ENCODE results near the gene GJA4.

The GJA4 gene

DNA sequence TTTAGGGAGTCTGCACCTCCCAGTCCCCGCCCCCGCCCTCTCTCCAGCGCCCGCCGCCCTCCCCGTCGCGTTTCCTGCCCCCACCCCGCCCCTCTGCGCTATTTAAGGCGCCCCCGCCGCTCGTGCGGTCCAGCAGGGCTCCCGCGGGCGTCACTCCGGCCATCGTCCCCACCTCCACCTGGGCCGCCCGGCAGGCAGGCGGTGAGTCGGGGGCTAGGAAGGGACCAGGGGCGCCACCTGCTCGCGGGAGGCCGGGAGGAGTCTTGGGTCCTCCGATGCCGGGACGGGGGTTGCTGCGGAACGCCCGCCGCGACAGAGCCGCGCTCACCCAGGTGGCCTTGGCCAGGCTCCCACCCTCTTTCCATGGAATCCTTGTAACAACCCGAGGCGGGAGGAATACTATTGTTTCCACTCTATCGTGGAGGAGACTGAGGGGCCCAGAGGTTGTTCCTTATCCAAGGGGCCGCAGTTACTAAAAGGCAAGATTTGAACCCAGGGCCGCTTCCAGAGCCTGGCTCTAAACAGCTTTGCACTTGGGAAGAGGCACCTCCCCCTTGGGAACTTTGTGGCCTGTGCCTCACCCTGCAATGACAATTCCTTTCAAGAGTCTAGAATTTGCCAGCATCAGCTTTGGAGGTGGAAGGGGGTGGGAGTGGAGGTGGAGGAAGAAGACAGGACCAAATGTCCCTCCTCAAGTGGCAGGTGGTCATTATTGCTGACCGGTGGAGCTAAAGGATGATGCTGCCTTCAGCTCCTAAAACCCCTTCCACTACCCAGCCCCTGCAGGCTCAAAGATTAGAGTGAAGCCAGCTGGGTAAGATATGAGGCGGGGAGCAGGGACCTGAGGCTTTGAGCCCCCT is at the start of gene GJA4:
GJA4 (plus strand) TSS at position 132 of the 860 bp plus-strand sequence. CDS start 1,215 bp downstream, outside the sequence.
- no peak for DNase-seq (ENCODE audit: low read depth in 2 of 2)

DNA sequence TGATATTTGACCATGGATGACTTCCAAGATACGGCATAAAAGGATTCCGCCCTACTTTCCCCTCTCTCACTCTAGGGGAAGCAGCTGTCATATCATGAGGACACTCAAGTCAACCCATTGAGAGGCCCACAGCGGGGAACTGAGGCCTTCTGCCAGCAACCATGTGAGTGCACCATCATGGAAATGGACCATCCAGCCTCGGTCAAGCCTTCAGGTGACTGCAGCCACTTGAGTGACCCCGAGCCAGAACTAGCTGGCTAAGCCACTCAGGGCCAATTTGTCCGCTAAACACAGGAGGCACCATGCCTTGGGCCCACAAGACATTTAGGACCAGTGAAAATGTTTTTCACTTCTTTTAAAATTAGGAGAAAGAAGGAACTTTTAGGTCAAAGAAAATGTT is 49.0 kb upstream of the GJA4 start:
- no peak for DNase-seq (ENCODE audit: low read depth in 2 of 2)

DNA sequence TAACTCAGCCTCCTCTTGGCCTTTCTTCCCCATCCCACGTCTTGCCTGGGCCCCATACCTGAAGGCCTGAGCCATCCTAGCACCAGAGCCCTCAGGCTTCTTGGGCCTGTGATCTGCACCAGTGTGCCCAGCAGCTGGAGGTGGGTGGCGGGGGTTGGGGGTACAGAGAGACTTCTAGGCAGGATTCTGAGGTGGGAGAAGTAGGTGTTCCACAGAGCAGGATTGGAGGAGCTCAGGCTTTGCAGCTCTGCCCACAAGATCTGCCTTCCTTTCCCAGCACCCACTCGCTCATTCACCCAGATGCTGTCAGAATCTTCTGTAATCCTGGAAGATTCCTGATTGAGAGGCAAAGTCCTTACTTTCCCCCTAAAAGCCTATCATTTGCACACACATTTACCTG is 47.9 kb upstream of the GJA4 start:
- DNase-seq (ENCODE audit: low read depth in 2 of 2) = no peak

DNA sequence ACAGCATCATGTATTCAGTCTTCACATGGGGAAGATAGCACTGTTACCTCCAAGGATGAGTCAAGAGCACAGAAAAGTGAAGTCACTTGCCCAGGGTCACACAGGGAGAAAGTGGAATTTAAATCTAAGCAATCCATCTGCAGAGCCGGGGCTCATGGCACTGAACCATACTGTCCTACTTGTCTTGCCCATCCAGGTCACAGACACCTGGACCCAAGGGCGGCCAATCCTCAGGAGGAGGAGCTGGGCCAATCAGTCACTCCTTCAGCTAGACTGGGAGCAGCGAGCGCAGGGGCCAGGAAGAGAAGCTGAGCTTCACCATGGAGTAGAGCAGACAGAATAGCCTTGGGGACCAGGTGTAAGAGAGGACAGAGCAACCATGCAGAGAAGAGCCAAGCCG is 47.1 kb upstream of the GJA4 start:
- DNase-seq (ENCODE audit: low read depth in 2 of 2) = no peak

DNA sequence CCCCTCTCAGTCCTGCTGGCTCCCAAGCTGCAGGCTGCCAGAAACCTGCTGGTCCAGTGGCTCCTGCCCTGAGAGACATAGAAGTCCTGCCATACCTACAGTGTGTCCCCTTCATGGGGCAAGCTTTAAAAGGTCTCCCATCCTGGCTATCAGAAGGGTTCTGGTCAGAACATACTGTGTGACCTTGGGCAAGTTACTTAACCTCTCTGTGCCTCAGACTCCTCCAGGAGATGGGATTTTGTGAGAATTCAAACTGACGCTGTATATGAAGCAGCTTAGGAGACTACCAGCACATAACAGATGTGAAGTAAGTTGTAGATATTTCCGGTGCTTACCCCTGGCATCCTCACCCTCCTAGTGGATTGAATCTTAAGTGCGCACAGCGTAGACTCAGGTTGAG is 46.7 kb upstream of the GJA4 start:
- DNase-seq (ENCODE audit: low read depth in 2 of 2) = no peak

DNA sequence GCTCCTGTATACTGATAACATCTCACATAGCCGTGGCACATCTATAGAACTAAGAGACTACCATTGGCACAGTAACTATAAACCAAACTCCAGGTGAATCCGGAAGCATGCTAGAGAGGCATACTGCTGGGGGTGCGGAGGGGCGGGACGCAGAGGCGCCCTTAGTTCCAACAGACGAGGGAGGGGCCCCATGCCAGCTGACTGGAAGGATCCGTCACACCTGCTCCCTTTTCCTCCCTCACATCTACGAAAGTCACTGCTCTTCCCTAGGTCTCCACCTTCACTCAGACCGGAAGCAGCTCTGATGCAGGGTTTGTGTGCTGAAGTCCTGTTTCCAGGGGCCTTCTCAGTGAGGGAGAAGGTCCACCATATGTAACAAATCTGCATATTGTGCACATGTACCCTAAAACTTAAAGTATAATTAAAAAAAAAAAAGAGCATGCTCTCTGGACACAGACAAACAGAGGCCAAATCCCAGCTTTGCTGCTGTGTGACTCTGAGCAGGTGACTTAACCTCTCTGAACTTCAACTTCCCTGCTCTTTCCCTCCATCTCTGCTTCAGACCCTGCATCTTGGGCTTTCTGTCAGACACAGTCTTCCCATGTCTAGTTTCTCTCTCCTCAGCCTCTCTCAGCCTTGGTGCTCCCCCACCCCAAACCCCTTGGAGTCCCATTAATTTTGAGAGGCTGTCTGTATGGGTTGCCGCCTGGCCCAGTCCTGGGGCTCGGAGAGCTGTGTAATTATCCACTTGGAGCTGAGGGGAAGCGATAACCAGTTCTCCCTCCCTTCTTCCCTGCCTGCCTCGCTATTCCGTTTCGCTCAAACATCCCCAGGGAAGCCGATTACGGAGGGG is 45.8 kb upstream of the GJA4 start:
- no peak for DNase-seq (ENCODE audit: low read depth in 2 of 2)

DNA sequence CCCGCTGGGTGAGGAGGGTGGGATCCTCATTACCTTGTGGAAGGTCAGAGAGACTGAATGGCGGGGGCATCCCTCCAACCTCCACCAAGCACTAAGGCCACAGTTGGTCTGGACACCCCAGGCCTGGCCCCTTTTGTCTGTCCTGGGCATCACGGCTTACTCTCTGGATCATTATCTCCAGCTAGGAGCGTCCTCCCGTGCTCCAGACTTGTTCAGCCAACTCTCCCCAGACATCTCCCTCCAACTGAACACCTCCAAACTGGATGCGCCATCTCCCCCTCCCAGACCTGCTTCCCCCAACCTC is 45.2 kb upstream of the GJA4 start:
- DNase-seq (ENCODE audit: low read depth in 2 of 2) = no peak

DNA sequence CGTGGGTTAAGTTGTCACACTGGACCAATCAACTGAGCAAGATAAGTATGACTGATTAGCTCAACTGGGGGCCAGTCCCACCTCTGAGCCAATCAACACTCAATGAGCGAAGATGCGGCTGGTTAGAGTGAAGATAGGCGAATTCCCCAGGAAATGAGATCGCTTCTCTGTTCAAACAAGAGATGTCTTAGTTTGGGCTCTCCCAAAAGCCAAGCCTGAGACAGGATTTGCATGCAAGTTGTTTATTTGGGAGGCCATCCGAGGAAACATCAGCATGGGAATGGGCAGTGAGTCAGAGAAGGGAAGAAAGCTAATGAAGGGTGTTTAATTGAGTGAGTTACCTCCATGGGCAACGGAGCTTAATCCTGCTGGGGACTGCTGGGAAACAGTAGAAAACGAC is 42.8 kb upstream of the GJA4 start:
- DNase-seq (ENCODE audit: low read depth in 2 of 2) = no peak

DNA sequence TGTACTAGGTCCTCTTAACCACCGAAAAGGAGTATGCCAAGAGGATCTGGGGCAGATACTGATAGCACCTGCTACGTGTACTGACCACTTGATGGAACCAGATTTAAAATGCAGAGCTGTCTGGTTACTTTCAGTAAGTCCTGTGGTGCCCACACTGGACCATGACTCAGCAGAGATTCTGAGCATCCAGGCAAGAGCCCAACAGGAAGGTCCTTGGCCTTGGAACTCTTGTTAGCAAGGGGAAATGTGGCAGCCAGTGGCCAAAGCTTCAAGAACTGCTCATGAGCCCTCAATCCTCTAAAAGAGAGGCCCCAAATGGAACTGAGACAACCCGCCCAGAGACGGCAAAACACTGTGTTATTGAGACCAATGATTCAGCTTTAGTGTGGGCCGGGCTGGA is 42.2 kb upstream of the GJA4 start:
- DNase-seq (ENCODE audit: low read depth in 2 of 2) = no peak

DNA sequence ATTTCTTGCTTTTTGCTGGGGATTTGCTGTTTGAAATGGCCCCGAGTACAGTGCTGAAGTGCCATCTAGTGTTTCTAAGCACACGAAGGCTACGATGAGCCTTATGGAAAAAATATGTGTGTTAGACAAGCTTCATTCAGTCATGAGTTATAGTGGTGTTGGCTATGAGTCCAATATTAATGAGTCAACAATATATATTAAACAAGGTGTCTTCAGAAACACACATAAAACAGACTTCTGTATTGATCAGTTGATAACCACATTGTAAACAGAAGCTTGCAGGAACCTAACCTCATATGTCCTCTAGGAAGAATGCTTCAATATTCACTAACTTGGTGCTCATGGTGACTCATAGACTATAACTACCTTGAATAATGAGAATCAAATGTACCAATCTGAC is 39.6 kb upstream of the GJA4 start:
- DNase-seq (ENCODE audit: low read depth in 2 of 2) = no peak

DNA sequence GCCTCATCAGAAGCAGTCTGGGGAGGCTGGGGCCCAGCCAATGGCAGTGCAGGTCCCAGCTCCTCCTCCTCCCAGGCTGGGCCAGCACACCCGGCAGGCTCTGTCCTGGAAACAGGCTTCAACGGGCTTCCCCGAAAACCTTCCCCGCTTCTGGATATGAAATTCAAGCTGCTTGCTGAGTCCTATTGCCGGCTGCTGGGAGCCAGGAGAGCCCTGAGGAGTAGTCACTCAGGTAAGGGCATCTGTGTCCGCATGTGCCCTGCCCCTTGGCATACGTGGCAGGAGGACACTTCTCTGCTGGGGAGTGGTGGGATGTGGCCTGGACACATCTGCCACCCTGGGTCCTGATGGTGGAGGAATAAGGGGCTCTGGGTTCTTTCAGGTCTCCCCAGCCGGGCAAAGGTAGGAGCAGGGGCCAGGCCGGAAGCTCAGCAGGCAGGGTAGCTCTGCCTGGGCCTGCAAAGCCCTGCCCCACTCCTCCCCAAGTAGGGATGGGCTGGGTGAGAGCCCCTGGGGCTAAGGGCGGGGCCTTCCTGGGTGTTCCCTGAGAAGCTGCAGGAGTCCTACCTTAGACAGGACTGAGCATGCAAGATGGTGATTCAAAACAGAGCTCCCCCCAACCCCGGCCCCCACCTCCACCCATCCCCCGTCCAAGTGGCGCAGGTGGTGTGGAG is 37.7 kb upstream of the GJA4 start, which contains the start of gene GJB5:
GJB5 (plus strand) TSS at position 84 of the 674 bp plus-strand sequence. CDS start 2,284 bp downstream, outside the sequence.
- DNase-seq (ENCODE audit: low read depth in 2 of 2) = no peak

DNA sequence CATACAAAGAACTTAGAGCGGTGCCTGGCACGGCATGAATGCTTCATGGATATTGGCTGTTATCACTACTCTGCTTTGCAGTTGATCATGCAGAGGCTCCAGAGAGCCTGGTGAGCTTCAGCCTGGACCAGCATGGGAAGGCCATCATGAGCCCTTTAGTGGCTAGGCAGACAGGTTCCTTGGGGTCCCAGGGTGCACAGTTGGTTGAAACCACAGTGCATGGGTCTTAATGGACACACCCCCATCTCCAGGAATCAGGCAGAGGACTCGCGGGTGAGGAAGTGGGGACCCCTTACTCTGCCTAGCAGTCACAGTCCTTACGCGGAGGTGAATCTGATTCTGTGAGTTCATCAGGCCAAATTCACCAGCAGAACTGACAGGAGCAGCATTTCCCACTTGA is 36.8 kb upstream of the GJA4 start:
- no peak for DNase-seq (ENCODE audit: low read depth in 2 of 2)

DNA sequence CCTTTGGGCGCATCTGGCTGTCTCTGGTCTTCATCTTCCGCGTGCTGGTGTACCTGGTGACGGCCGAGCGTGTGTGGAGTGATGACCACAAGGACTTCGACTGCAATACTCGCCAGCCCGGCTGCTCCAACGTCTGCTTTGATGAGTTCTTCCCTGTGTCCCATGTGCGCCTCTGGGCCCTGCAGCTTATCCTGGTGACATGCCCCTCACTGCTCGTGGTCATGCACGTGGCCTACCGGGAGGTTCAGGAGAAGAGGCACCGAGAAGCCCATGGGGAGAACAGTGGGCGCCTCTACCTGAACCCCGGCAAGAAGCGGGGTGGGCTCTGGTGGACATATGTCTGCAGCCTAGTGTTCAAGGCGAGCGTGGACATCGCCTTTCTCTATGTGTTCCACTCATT is 35.4 kb upstream of the GJA4 start:
- no peak for DNase-seq (ENCODE audit: low read depth in 2 of 2)

DNA sequence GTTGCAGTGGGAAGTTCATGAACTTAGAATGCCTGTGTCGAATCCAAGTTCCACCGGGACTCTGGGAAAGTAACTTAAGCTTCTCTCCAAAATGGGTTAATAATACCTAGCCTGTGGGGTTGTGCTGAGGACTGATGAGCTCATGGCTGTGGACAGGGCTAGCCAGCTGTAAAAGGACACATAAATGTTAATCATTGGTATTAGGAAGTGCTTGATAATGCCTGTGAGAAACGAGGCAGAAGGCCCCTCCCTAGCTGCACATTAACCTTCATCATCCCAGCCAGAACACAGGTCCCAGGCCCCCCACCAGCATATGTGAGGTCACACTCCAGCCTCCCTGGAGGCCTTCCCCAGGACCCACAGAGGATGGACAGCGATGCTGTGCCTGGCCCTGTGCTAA is 34.0 kb upstream of the GJA4 start:
- no peak for DNase-seq (ENCODE audit: low read depth in 2 of 2)

DNA sequence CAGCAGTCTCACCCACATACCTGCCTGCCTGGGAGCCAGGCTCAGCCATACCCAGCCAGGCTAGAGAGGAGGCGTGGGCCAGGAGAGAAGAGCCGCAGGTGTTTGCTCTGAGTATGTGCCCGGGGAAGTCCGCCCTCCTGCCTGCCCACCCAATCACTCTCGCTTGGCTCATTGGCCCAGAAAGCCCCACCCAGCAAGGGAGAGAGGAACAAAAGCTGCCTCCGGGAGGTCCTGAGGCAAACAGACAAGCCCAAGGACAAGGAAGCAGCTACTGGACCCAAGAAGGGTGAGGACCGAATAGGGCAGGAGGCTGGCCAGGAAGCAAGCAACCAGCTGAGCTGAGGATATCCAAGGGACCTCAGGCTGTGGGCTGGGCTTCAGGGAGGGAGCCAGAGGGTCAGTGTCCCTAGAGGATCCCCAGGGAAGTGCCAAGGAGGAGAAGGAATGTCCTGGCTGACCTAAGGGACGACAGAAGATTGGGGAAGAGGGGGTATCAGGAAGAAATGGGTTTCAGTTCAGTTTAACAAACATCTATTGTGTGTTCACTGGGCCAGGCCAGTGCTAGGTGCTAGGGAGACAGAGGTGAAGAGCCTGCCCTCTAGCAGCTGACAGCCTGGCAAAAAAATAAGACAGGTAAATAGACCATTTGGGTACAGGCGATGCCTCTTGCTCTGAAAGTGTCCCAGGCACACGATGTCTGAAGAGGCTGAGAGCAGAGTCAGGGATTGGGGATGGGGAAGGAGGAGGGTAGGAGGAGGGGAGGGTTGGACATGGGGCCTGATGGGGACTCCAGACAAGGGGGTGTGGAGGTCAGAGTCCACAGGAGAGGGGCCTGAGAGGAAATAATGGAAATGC is 33.1 kb upstream of the GJA4 start, which contains the start of gene GJB4:
GJB4 (plus strand) TSS at position 238 of the 855 bp plus-strand sequence. CDS start 1,515 bp downstream, outside the sequence.
- DNase-seq (ENCODE audit: low read depth in 2 of 2) = no peak

DNA sequence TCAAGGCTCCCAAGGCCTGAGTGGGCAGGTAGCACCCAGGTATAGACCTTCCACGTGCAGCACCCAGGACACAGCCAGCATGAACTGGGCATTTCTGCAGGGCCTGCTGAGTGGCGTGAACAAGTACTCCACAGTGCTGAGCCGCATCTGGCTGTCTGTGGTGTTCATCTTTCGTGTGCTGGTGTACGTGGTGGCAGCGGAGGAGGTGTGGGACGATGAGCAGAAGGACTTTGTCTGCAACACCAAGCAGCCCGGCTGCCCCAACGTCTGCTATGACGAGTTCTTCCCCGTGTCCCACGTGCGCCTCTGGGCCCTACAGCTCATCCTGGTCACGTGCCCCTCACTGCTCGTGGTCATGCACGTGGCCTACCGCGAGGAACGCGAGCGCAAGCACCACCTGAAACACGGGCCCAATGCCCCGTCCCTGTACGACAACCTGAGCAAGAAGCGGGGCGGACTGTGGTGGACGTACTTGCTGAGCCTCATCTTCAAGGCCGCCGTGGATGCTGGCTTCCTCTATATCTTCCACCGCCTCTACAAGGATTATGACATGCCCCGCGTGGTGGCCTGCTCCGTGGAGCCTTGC is 31.5 kb upstream of the GJA4 start:
- DNase-seq (ENCODE audit: low read depth in 2 of 2) = no peak

DNA sequence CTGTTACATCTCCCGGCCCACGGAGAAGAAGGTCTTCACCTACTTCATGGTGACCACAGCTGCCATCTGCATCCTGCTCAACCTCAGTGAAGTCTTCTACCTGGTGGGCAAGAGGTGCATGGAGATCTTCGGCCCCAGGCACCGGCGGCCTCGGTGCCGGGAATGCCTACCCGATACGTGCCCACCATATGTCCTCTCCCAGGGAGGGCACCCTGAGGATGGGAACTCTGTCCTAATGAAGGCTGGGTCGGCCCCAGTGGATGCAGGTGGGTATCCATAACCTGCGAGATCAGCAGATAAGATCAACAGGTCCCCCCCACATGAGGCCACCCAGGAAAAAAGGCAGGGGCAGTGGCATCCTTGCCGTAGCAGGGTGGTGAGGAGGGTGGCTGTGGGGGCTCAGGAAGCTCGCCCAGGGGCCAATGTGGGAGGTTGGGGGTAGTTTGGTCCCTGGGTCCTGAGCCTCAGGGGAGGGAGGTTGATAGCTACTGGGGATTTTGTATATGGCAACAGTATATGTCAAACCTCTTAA is 31.0 kb upstream of the GJA4 start:
- DNase-seq (ENCODE audit: low read depth in 2 of 2) = no peak

DNA sequence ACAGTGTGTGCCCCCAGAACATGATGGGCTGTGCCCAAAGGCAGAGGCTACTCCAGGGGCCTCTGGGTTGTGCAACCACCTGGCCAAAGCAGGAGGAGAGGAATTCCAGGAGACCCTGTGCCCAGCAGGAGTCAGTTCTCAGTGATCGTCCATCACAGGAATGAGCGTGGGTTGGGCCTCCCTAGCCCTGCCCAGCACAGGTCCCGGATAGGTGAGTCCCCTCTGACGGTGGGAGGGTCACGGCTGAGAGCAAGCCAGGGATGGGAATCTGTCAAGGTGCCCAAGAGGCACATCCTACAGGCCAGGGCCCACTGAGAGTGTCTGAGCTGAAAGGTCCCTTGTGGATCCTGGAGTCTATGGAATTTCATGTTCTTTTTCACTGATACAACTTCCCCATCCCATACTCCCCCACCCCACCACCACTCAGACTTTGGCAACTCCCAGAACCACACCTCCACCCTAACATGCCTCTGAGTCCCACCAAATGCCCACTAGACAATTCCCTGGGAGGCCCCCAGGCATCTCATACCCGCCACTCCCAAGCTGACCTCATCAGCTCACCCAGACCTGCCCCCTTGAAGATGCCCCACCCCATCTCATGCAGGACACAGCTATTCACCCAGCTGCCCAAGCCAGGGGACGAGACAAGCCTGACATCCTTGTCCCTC is 30.2 kb upstream of the GJA4 start:
- DNase-seq (ENCODE audit: low read depth in 2 of 2) = no peak

DNA sequence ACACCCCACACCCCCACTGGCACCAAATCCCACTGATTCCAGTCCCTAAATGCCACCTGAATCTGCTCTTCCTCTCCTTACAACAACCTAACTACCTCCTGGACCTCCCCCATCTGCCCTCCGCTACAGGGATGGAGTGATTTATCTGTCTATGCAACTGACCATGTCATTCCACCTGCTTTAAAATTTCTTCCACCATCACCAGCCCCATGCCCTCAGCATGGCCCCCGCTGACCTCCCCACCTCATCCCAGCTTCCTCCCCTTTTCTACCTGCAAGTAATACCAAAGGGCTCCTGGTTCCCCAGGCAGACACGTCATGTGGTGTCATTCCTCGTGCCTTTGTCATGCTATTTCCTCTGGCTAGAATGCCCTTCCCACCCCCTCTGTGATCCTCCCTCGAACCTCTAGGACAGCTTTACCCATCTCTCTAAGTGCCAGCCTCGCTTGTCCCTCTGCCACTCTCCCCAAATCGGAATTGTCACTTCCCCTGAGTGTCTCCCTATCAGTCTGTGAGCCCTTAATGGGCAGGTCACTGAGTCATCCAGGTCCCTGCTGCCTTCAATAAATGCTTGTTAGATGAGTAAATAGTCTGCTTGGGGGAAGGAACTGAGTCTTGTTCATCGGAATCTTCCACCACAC is 29.5 kb upstream of the GJA4 start:
- DNase-seq (ENCODE audit: low read depth in 2 of 2) = no peak

DNA sequence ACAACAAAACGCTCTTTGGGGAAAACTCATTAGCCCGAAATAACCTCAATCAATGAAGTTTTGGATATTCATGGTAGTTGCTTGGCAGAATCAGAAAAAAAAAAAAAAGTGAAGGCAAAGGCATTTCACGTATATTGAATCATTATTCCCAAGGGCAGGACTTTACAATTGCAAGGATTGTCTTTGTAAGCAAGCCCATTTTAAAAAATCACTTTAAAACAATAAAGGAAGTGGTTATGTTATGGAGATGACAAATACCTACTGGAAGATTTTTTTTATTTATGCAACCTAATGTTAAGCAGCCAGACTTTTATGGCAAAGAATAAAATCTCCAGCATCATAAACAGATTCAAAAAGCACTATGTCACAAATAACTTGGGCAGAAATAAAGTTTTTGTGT is 23.9 kb upstream of the GJA4 start:
- no peak for DNase-seq (ENCODE audit: low read depth in 2 of 2)
